Subcutaneous abdominal adipose tissue (tissue), 5 donors: ENCODE measurements around the gene HOXC9.
A peak's percentile ranks its signal among the peaks of the same experiment; 100 is the strongest.

ENCODE experiments used
- H3K27ac ChIP-seq: one replicate; pipeline ENCODE4 v1.7.0; 2013; ENCODE audit warnings: low read depth, mild to moderate bottlenecking, inconsistent platforms, low read length, moderate library complexity
- H3K27me3 ChIP-seq, 5 donors: one replicate each; pipeline ENCODE4 v1.7.0; 2013; ENCODE audit warnings: low read length in 5 of 5, inconsistent platforms in 1 of 5; ENCODE audit not compliant: control insufficient read depth in 5 of 5, insufficient read depth in 4 of 5
- H3K36me3 ChIP-seq, 5 donors: one replicate each; pipeline ENCODE4 v1.7.0; 2013; ENCODE audit warnings: low read length in 5 of 5; ENCODE audit not compliant: control insufficient read depth in 5 of 5, insufficient read depth in 5 of 5
- H3K4me1 ChIP-seq, 5 donors: one replicate each; pipeline ENCODE4 v1.7.0; 2013; ENCODE audit warnings: low read length in 5 of 5, mild to moderate bottlenecking in 3 of 5, moderate library complexity in 1 of 5; ENCODE audit not compliant: control insufficient read depth in 5 of 5, insufficient read depth in 5 of 5
- H3K4me3 ChIP-seq, 5 donors: one replicate each; pipeline ENCODE4 v1.7.0; 2013; ENCODE audit warnings: low read length in 5 of 5, low read depth in 1 of 5
- H3K9ac ChIP-seq, 5 donors: one replicate each; pipeline ENCODE4 v1.7.0; 2013; ENCODE audit warnings: low read length in 5 of 5, mild to moderate bottlenecking in 4 of 5, moderate library complexity in 3 of 5
- H3K9me3 ChIP-seq, 5 donors: one replicate each; pipeline ENCODE4 v1.7.0; 2013; ENCODE audit warnings: low read length in 5 of 5; ENCODE audit not compliant: control insufficient read depth in 5 of 5
- donor health status: healthy.
- donor health status: healthy.
- donor health status: healthy.
- donor health status: healthy.
- donor health status: healthy.

HOXC9 gene

GRCh38 chr12:54019924-54020590, 20.1 kb downstream of the HOXC9 start:
- H3K36me3 ChIP-seq: no peaks in the 10 kb centered on the region
- peak overlapping the region; percentile 92 for H3K27ac ChIP-seq
- H3K4me1 ChIP-seq: peaks cover 8 to 83% (median 66%) of the 10 kb centered on the region in 5 donors
- H3K27me3 ChIP-seq: peaks cover 0 to 50% (median 6%) of the 10 kb centered on the region in 5 donors
- no peaks in the 10 kb centered on the region for H3K9me3 ChIP-seq
- H3K4me3 ChIP-seq: peak overlapping the region; percentile 57 to 77 (median 65)
- H3K9ac ChIP-seq: peak overlapping the region; percentile 44 to 88 (median 55)

- no peaks in the 10 kb centered on the region for H3K9me3 ChIP-seq
- peak overlapping the region; percentile 57 to 77 (median 65) for H3K4me3 ChIP-seq
- H3K27me3 ChIP-seq: peaks cover 0 to 51% (median 4%) of the 10 kb centered on the region in 5 donors
- H3K4me1 ChIP-seq: peaks cover 8 to 88% (median 74%) of the 10 kb centered on the region in 5 donors
- peak overlapping the region; percentile 28 to 88 (median 46) for H3K9ac ChIP-seq
- H3K36me3 ChIP-seq: no peaks in the 10 kb centered on the region
- peak overlapping the region; percentile 92 for H3K27ac ChIP-seq
These were observed 20.8 kb downstream of the HOXC9 start for GRCh38 chr12:54020591-54021405.

- no peaks in the 10 kb centered on the region for H3K9me3 ChIP-seq
- H3K9ac ChIP-seq: peak overlapping the region; percentile 28 to 88 (median 46)
- no peaks in the 10 kb centered on the region for H3K36me3 ChIP-seq
- H3K4me1 ChIP-seq: peaks cover 8 to 90% (median 81%) of the 10 kb centered on the region in 5 donors
- peak overlapping the region; percentile 92 for H3K27ac ChIP-seq
- peaks cover 0 to 51% (median 4%) of the 10 kb centered on the region in 5 donors for H3K27me3 ChIP-seq
- peak overlapping the region; percentile 57 to 77 (median 65) for H3K4me3 ChIP-seq
These were observed 21.6 kb downstream of the HOXC9 start for GRCh38 chr12:54021432-54022013.

GRCh38 chr12:54022960-54023884, 23.3 kb downstream of the HOXC9 start:
- peak overlapping the region; percentile 92 for H3K27ac ChIP-seq

GRCh38 chr12:54024127-54024526, 24.2 kb downstream of the HOXC9 start:
- Histone ChIP-seq H3K4me1 (peaks cover 8 to 97% (median 94%) of the 10 kb centered on the region in 5 donors), H3K36me3 (no peaks in the 10 kb centered on the region), H3K9ac (peak overlapping the region; percentile 16 to 88 (median 51)), H3K4me3 (peak overlapping the region; percentile 24 to 49 (median 47)), H3K9me3 (no peaks in the 10 kb centered on the region), H3K27me3 (peaks cover 0 to 48% (median 4%) of the 10 kb centered on the region in 5 donors), H3K27ac (peak overlapping the region; percentile 92)

More at GRCh38 chr12:54022960-54023884, 23.3 kb downstream of the HOXC9 start:
- H3K9ac ChIP-seq: peak overlapping the region in 4 of 5 donors; percentile 42 to 88 (median 62)
- peaks cover 0 to 53% (median 4%) of the 10 kb centered on the region in 5 donors for H3K27me3 ChIP-seq
- H3K9me3 ChIP-seq: no peaks in the 10 kb centered on the region
- H3K4me3 ChIP-seq: peak overlapping the region in 4 of 5 donors; percentile 24 to 49 (median 38)
- H3K36me3 ChIP-seq: no peaks in the 10 kb centered on the region
- peaks cover 8 to 95% (median 93%) of the 10 kb centered on the region in 5 donors for H3K4me1 ChIP-seq

- Histone ChIP-seq H3K27me3 (peaks cover 0 to 49% (median 4%) of the 10 kb centered on the region in 5 donors), H3K9me3 (no peaks in the 10 kb centered on the region), H3K27ac (peak overlapping the region; percentile 92), H3K9ac (peak overlapping the region; percentile 16 to 88 (median 64)), H3K4me3 (peak overlapping the region in 4 of 5 donors; percentile 39 to 49 (median 48)), H3K4me1 (peaks cover 8 to 96% (median 93%) of the 10 kb centered on the region in 5 donors), H3K36me3 (no peaks in the 10 kb centered on the region)
These were observed 24.8 kb downstream of the HOXC9 start for GRCh38 chr12:54024581-54025305.

GRCh38 chr12:54025499-54026405, 25.8 kb downstream of the HOXC9 start:
- H3K9ac ChIP-seq: peak overlapping the region in 4 of 5 donors; percentile 32 to 86 (median 68)
- peak overlapping the region; percentile 8 to 55 (median 37) for H3K4me3 ChIP-seq
- peak overlapping the region; percentile 92 for H3K27ac ChIP-seq
- no peaks in the 10 kb centered on the region for H3K36me3 ChIP-seq
- H3K4me1 ChIP-seq: peaks cover 3 to 94% (median 89%) of the 10 kb centered on the region in 5 donors
- no peaks in the 10 kb centered on the region for H3K9me3 ChIP-seq
- H3K27me3 ChIP-seq: peaks cover 0 to 48% (median 4%) of the 10 kb centered on the region in 5 donors
